ENCODE measurements around the gene ZNF385B. TPM values are rescaled to one million over a fixed set of nuclear protein-coding genes. Genes with fewer than 3 reads are reported as not detected.

Gene ZNF385B
- total and polyA plus RNA-seq, 9 of the 15 experiments (the other 6 are each of a cell fraction or from before 2014, with no cell fraction given), result 0.50 TPM; not detected in 8

GRCh38 chr2:179580378-179581146 lies 280.9 kb downstream of the ZNF385B start:
- H3K9me1 ChIP-seq (ENCODE audit: control insufficient read depth, insufficient read depth, low read length), result no peaks in the 10 kb centered on the region
- no peaks in the 10 kb centered on the region for H3K4me1 ChIP-seq (replicated peaks in 1 of 2; ENCODE audit: control insufficient read depth in 2 of 2, insufficient read depth in 2 of 2, low read length in 2 of 2)
- no peak overlapping the region for H3K9ac ChIP-seq (ENCODE audit: insufficient read depth in 1 of 2, low read depth in 2 of 2, low read length in 2 of 2)
- H4K20me1 ChIP-seq (replicated peaks; ENCODE audit: control insufficient read depth, insufficient read depth, low read length), result no peaks in the 10 kb centered on the region
- WGBS (ENCODE audit: insufficient coverage, low coverage, missing lambda C conversion rate), result 0% methylated on average over 4 of the region's 4 CpGs
- DNase-seq (ENCODE audit: extremely low read depth in 1 of 4, low spot score in 3 of 4) (no peak), FAIRE-seq (no peak), ATAC-seq (no peak)
- intact Hi-C loops (cut with micrococcal nuclease), result no loop called here
- H3K4me2 ChIP-seq (ENCODE audit: insufficient read depth, low read length), result no peak overlapping the region
- no peaks in the 10 kb centered on the region for H3K36me3 ChIP-seq (ENCODE audit: control insufficient read depth, insufficient read depth, low read length)
- no peak overlapping the region for H3K4me3 ChIP-seq
- in situ Hi-C loops (cut with MboI), result no loop called here
- ChIA-PET CTCF (ENCODE audit: low intra/inter-chr PET ratio) (no interaction called here), POLR2A (no interaction called here)
- no peak overlapping the region for H3K27ac ChIP-seq (ENCODE audit: extremely low read depth, low read depth, low read length)
- H3K27me3 ChIP-seq (ENCODE audit: control insufficient read depth in 2 of 2, insufficient read depth in 2 of 2, low read length in 2 of 2), result no peaks in the 10 kb centered on the region
- TF ChIP-seq SRSF9 (IDR thresholded peaks at IDR 0.05; ENCODE audit: borderline replicate concordance, low read depth, low read length), result no peak
- TF ChIP-seq ZNF3 (CRISPR knock-in tag; IDR thresholded peaks at IDR 0.05), result no peak
- TF ChIP-seq JUND (IDR thresholded peaks at IDR 0.05; ENCODE audit: borderline replicate concordance, low read depth, low read length), result no peak
- no peak for TF ChIP-seq JUND (tag; IDR thresholded peaks at IDR 0.05; ENCODE audit: borderline replicate concordance, low read depth, low read length)
- TF ChIP-seq TCFL5 (CRISPR knock-in tag; conservative IDR thresholded peaks at IDR 0.05), result no peak
- no peak for TF ChIP-seq ZNF24 (IDR thresholded peaks at IDR 0.05)
- no peak for TF ChIP-seq ETS1 (conservative IDR thresholded peaks at IDR 0.05; ENCODE audit: control insufficient read depth, low read depth, low read length)
- no peak for TF ChIP-seq ZNF583 (CRISPR knock-in tag; IDR thresholded peaks at IDR 0.05)
- TF ChIP-seq PHF20 (IDR thresholded peaks at IDR 0.05; ENCODE audit: partially characterized antibody), result no peak
- no peaks in the 10 kb centered on the region for H3K79me2 ChIP-seq (ENCODE audit: control insufficient read depth, insufficient read depth, low read length)
- no peak overlapping the region for H2AFZ ChIP-seq (ENCODE audit: low read depth, low read length)
- H3K9me3 ChIP-seq (replicated peaks; ENCODE audit: control insufficient read depth, insufficient read depth, low read depth, low read length), result no peaks in the 10 kb centered on the region
- no TSS peak for BruUV-seq (replicated peaks)
